CD8-positive, alpha-beta memory T cell (primary cell): ENCODE data around the gene SYT15B. TPM values are rescaled to one million over a fixed set of nuclear protein-coding genes. Genes with fewer than 3 reads are reported as not detected.
"Not testable (repeated sequence)": the region's sequence is repeated elsewhere in the genome, so short reads cannot be mapped to it uniquely, and the experiment has no call there.

Experiments
- CTCF ChIA-PET: fragments of 350-600 bp; sonication (Branson Sonifier 250); formaldehyde crosslinking; loops from one replicate; lab custom pipeline; 2021; ENCODE audit warnings: antibody characterized with exemption; lab: Charles Lee
- POLR2A ChIA-PET: fragments of 350-600 bp; sonication (Branson Sonifier 250); formaldehyde crosslinking; loops from one replicate; lab custom pipeline; 2021; ENCODE audit warnings: antibody characterized with exemption; lab: Charles Lee
- DNase-seq, 5 donors: peaks; one replicate each; pipeline versions ENCODE4 v3.0.0 to v3.0.0-alpha.2; 2020 to 2022; ENCODE audit warnings: mixed read lengths in 1 of 5
- H3K27ac ChIP-seq: one replicate; pipeline ENCODE4 v1.7.0; 2013; ENCODE audit warnings: low read depth, mild to moderate bottlenecking, low read length, moderate library complexity
- H3K27me3 ChIP-seq: 2 replicates; pipeline ENCODE4 v1.7.0; 2013; ENCODE audit warnings: low read length, mild to moderate bottlenecking; ENCODE audit not compliant: insufficient read depth, poor library complexity, severe bottlenecking
- H3K36me3 ChIP-seq: 2 replicates; pipeline ENCODE4 v1.7.0; 2013; ENCODE audit warnings: mild to moderate bottlenecking, low read length, moderate library complexity; ENCODE audit not compliant: insufficient read depth
- H3K4me1 ChIP-seq: 2 replicates; pipeline ENCODE4 v1.7.0; 2013; ENCODE audit warnings: mild to moderate bottlenecking, low read length, moderate library complexity; ENCODE audit not compliant: insufficient read depth
- H3K4me3 ChIP-seq: 2 replicates; pipeline ENCODE4 v1.7.0; 2013; ENCODE audit warnings: mild to moderate bottlenecking, low read length
- H3K9me3 ChIP-seq: 2 replicates; pipeline ENCODE4 v1.7.0; 2013; ENCODE audit warnings: mild to moderate bottlenecking, low read length
- H3K27ac Mint-ChIP-seq, 8 donors: one replicate each; pipeline ENCODE4 v1.8.0; 2020 to 2021; ENCODE audit warnings: mixed read lengths in 8 of 8, mild to moderate bottlenecking in 6 of 8, inconsistent platforms in 3 of 8, moderate library complexity in 3 of 8
- H3K27me3 Mint-ChIP-seq, 2 donors: one replicate each; pipeline ENCODE4 v1.8.0; 2020 to 2021; ENCODE audit warnings: mixed read lengths in 2 of 2, mild to moderate bottlenecking in 1 of 2, moderate library complexity in 1 of 2
- H3K36me3 Mint-ChIP-seq, 3 donors: one replicate each; pipeline ENCODE4 v1.8.0; 2020 to 2021; ENCODE audit warnings: mixed read lengths in 3 of 3, inconsistent platforms in 1 of 3, mild to moderate bottlenecking in 1 of 3
- H3K4me1 Mint-ChIP-seq, 3 donors: one replicate each; pipeline ENCODE4 v1.8.0; 2020 to 2021; ENCODE audit warnings: mixed read lengths in 3 of 3, inconsistent platforms in 1 of 3, mild to moderate bottlenecking in 1 of 3
- H3K4me3 Mint-ChIP-seq, 7 donors: one replicate each; pipeline ENCODE4 v1.8.0; 2020 to 2021; ENCODE audit warnings: mixed read lengths in 7 of 7, mild to moderate bottlenecking in 6 of 7, moderate library complexity in 4 of 7, inconsistent platforms in 2 of 7
- H3K9me3 Mint-ChIP-seq, 5 donors: one replicate each; pipeline ENCODE4 v1.8.0; 2020 to 2022; ENCODE audit warnings: mixed read lengths in 5 of 5, mild to moderate bottlenecking in 3 of 5, moderate library complexity in 2 of 5, inconsistent platforms in 1 of 5
- polyA plus RNA-seq: library from polyadenylated mRNA; unstranded; fragments of 300-500 nt; fragmentation: Illumina TruSeq; gene quantifications from one replicate; pipeline ENCODE4 v1.2.3, GENCODE V29; 2021
- total RNA-seq, 2 experiments: library from RNA; stranded (reverse); gene quantifications; one replicate each; pipeline ENCODE4 v1.2.3, GENCODE V29; 2021

SYT15B gene
- total and polyA plus RNA-seq, 3 experiments from 2014 or later, result 0.13 to 0.22 TPM; not detected in 1

- H3K36me3 Mint-ChIP-seq, H3K27me3 Mint-ChIP-seq, CTCF ChIA-PET, H3K27ac Mint-ChIP-seq, H3K27ac ChIP-seq, POLR2A ChIA-PET, DNase-seq, H3K9me3 ChIP-seq, H3K4me3 ChIP-seq, H3K4me1 ChIP-seq, H3K27me3 ChIP-seq, H3K9me3 Mint-ChIP-seq, H3K4me1 Mint-ChIP-seq, H3K36me3 ChIP-seq, H3K4me3 Mint-ChIP-seq: not testable (repeated sequence)
Measured at GRCh38 chr10:47762674-47763553, 478 bp downstream of the SYT15B start.

DNA sequence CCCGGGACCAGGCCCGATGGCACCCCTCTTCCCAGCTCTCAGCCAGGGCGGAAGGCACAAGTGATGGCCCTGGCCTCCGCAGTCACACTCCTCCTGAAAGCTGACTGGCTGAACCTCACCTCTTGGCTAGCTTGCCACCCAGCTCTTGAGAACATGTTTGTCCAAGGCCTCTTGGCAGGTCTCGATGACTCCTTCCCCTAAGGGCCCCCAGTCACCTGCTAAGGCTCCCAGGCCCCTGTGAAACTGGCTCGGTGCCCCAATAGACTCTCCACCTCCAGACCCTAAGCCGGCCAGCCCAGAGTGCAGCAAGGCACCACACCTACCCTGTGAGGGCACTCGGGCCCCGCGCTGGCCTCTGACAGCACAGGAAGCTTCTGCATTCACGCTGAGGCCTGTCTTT lies 4.5 kb downstream of the SYT15B start:
- H3K27ac Mint-ChIP-seq, H3K9me3 ChIP-seq, H3K4me1 ChIP-seq, H3K4me3 ChIP-seq, H3K27me3 Mint-ChIP-seq, H3K9me3 Mint-ChIP-seq, POLR2A ChIA-PET, H3K36me3 ChIP-seq, H3K36me3 Mint-ChIP-seq, H3K27me3 ChIP-seq, CTCF ChIA-PET, H3K4me3 Mint-ChIP-seq, H3K4me1 Mint-ChIP-seq, H3K27ac ChIP-seq, DNase-seq: not testable (repeated sequence)

GRCh38 chr10:47756169-47756568 lies 7.2 kb downstream of the SYT15B start:
- H3K9me3 Mint-ChIP-seq, H3K27me3 ChIP-seq, H3K4me1 Mint-ChIP-seq, H3K9me3 ChIP-seq, H3K27me3 Mint-ChIP-seq, H3K36me3 Mint-ChIP-seq, H3K27ac Mint-ChIP-seq, CTCF ChIA-PET, H3K4me3 ChIP-seq, H3K4me3 Mint-ChIP-seq, POLR2A ChIA-PET, DNase-seq, H3K27ac ChIP-seq, H3K4me1 ChIP-seq, H3K36me3 ChIP-seq: not testable (repeated sequence)

GRCh38 chr10:47753871-47754270 lies 9.5 kb downstream of the SYT15B start:
- H3K4me3 Mint-ChIP-seq, POLR2A ChIA-PET, H3K36me3 ChIP-seq, H3K27me3 Mint-ChIP-seq, DNase-seq, H3K9me3 Mint-ChIP-seq, H3K27me3 ChIP-seq, H3K36me3 Mint-ChIP-seq, CTCF ChIA-PET, H3K9me3 ChIP-seq, H3K27ac Mint-ChIP-seq, H3K4me1 ChIP-seq, H3K27ac ChIP-seq, H3K4me3 ChIP-seq, H3K4me1 Mint-ChIP-seq: not testable (repeated sequence)

GRCh38 chr10:47753176-47753575 lies 10.2 kb downstream of the SYT15B start:
- H3K27me3 Mint-ChIP-seq, DNase-seq, H3K36me3 ChIP-seq, CTCF ChIA-PET, POLR2A ChIA-PET, H3K27ac ChIP-seq, H3K4me3 ChIP-seq, H3K27ac Mint-ChIP-seq, H3K9me3 Mint-ChIP-seq, H3K4me1 Mint-ChIP-seq, H3K36me3 Mint-ChIP-seq, H3K4me3 Mint-ChIP-seq, H3K4me1 ChIP-seq, H3K27me3 ChIP-seq, H3K9me3 ChIP-seq: not testable (repeated sequence)

DNA sequence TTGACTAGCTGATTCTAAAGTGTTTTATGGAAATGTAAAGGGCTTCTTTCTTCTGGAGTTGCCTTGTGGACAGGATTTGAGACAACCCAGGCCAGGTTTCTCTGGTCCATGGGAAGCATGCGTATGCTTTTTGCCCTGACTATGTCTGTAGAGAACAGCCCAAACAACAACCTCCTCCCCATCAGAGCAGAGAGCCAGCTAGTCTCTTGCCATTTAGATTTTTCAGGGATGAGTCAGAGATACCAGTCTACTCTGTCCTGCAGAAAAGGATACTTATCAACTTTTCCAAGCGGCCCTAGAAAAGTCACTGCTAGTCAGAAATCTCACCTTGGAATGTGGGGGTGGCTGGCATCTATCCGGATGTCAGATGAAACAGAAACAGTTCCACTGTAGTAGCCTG lies 11.6 kb downstream of the SYT15B start:
- H3K27me3 Mint-ChIP-seq, H3K27ac Mint-ChIP-seq, H3K4me3 Mint-ChIP-seq, H3K27ac ChIP-seq, H3K36me3 ChIP-seq, H3K9me3 Mint-ChIP-seq, CTCF ChIA-PET, H3K4me3 ChIP-seq, H3K27me3 ChIP-seq, POLR2A ChIA-PET, DNase-seq, H3K36me3 Mint-ChIP-seq, H3K4me1 ChIP-seq, H3K4me1 Mint-ChIP-seq, H3K9me3 ChIP-seq: not testable (repeated sequence)

DNA sequence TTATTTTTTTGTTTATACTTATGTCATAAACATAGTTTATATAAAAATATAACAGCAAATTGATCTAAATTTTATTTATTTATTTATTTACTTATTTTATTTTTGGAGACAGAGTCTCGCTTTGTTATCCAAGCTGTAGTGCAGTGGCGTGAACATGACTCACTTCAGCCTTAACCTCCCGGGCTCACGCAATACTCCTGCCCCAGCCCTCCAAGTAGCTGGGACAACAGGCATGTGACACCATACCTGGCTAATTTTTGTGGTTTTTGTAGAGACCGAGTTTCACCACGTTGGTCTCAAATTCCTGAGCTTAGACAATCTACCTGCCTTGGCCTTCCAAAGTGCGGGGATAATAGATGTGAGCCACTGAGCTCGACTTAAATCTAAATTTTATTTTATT lies 13.0 kb downstream of the SYT15B start:
- H3K9me3 Mint-ChIP-seq, DNase-seq, H3K27ac ChIP-seq, H3K36me3 ChIP-seq, H3K4me1 Mint-ChIP-seq, H3K27ac Mint-ChIP-seq, H3K27me3 Mint-ChIP-seq, H3K27me3 ChIP-seq, H3K4me3 ChIP-seq, POLR2A ChIA-PET, CTCF ChIA-PET, H3K9me3 ChIP-seq, H3K4me1 ChIP-seq, H3K36me3 Mint-ChIP-seq, H3K4me3 Mint-ChIP-seq: not testable (repeated sequence)

GRCh38 chr10:47746780-47747376 lies 16.5 kb downstream of the SYT15B start:
- H3K4me1 Mint-ChIP-seq, POLR2A ChIA-PET, H3K27ac ChIP-seq, H3K4me3 Mint-ChIP-seq, H3K36me3 Mint-ChIP-seq, CTCF ChIA-PET, H3K4me3 ChIP-seq, H3K36me3 ChIP-seq, H3K27ac Mint-ChIP-seq, H3K4me1 ChIP-seq, H3K9me3 Mint-ChIP-seq, H3K9me3 ChIP-seq, H3K27me3 ChIP-seq, H3K27me3 Mint-ChIP-seq, DNase-seq: not testable (repeated sequence)
